ENCODE measurements around the gene LRRC51.
"Not testable (repeated sequence)": the region's sequence is repeated elsewhere in the genome, so short reads cannot be mapped to it uniquely, and the experiment has no call there.

The LRRC51 gene

DNA sequence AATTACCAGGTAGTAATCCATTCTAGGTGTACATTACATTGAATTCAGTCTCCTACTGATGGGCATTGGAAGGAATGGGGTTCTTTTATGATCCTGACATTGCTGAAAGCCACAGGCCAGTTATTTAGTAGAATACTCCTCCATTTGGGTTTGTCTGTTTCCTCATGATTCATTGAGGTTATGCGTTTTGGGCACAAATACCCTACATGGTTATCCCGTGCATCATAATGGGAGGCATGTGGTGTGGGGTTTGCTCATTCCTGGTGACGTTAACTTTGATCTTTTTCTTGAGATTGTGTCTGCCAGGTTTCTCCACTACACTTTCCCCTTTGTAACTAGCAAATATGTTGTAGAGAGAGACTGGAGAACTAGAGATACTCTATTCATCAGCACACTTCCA lies 60.4 kb downstream of the LRRC51 start:
- DNase-seq (ENCODE audit: low read depth) = no peak

DNA sequence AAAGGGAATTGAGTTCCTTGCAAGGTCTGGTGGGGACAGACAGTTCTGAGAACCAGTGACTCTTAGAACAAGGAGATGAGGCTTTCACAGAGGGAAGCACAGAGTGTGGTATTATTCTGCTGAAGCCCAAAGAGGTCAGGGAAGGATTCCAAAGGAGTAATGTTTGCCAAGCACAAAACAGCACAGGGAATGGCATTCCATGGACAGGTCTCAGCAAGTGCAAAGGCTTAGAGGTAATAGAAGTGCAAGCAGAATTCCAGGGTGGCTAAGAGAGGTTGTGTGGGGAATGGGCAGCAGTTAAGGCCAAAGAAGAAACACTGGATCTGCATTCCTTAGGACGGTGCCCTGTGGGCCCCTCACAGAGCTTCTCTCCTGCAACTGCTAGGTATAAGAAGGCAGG lies 61.4 kb downstream of the LRRC51 start:
- not testable (repeated sequence) for DNase-seq (ENCODE audit: low read depth)

DNA sequence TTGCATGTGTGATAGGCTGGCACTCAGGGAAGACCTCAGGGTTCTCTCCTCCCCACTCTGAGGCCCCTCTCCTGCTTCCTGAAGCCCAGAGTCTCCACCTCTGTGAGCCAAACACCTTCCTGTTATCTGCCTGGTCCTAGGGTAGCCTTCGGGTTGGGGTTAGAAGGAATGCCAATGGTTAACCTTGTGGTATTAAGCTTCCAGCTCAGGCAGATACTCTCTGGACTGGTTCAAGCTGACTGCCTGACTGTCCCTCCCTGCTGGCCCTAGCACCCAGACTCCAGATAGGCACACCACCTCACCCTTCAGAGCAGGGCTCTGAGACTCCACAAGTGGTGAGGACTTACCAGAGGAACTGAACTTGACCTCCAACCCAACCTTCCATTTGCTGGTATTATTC lies 61.9 kb downstream of the LRRC51 start:
- DNase-seq (ENCODE audit: low read depth) = not testable (repeated sequence)

DNA sequence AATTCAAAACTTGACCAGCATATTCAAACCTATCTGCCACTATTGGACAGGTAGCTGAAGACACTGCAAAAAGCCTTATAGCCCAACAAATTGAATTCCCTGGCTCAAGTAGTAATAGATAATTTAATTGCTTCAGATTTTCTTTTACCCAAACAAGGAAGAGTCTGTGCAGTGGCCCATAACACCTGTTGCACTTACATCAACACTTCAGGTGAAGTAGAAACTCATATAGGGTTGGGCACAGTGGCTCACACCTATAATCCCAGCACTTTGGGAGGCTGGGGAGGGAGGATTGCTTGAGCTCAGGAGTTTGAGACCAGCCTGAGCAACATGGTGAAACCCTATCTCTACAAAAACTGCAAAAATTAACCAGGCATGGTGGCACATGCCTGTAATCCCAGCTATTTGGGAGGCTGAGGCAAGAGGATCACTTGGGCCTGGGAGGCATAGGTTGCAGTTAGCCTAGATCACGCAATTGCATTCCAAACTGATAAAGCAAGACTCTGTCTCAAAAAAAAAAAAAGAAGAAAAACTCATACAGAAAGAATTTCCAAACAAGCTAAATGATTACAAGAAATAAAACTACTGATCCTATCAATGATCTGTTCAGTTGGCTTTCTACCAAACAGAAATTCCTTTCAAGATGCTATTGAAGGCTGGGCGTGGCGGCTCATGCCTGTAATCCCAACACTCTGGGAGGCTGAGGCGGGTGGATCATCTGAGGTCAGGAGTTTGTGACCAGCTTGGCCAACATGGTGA lies 64.3 kb downstream of the LRRC51 start:
- no peak for DNase-seq (ENCODE audit: low read depth)
